Measurements from ENCODE around the gene SEC14L5. TPM values are rescaled to one million over a fixed set of nuclear protein-coding genes. Genes with fewer than 3 reads are reported as not detected.

SEC14L5 gene
- total RNA-seq, 2 donors from 2014 or later = 0.22 to 0.33 TPM

DNA sequence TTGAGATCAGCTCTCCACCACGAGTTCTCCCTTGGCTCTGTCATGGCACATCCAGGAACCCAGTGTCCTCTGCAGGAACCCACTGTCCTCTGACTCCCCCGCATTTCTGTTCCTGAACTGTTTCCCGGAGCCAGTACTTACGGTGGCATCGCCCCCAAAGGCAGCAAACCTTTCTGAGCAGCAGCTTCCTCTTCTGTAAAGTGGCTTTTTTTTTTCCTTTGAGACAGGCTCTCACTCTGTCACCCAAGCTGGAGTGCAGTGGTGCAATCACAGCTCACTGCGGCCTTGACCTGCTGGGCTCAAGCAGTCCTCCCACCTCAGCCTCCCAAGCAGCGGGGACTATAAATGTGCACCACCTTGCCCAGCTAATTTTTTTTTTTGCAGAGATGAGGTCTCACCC is 43.4 kb downstream of the SEC14L5 start:
- Histone ChIP-seq H3K27me3 (ENCODE audit: control insufficient read depth, insufficient read depth, low read length, poor library complexity, severe bottlenecking) (peaks cover 34% of the 10 kb centered on the region), H3K9me3 (ENCODE audit: control insufficient read depth, low read length) (no peaks in the 10 kb centered on the region), H3K4me3 (ENCODE audit: low read length) (no peak overlapping the region), H3K4me1 (ENCODE audit: control insufficient read depth, insufficient read depth, low read length) (no peaks in the 10 kb centered on the region), H3K36me3 (ENCODE audit: control insufficient read depth, insufficient read depth, low read length) (no peaks in the 10 kb centered on the region), H3K27ac (ENCODE audit: low read depth, low read length) (no peak overlapping the region), H3K9ac (ENCODE audit: extremely low read depth, low read length, poor library complexity, severe bottlenecking) (no peak overlapping the region)
- no peak for DNase-seq
- Mint-ChIP-seq H3K27me3 (ENCODE audit: insufficient read depth) (peaks cover 52% of the 10 kb centered on the region), H3K4me3 (no peak overlapping the region), H3K36me3 (ENCODE audit: low read depth) (no peaks in the 10 kb centered on the region), H3K4me1 (no peaks in the 10 kb centered on the region), H3K9me3 (no peaks in the 10 kb centered on the region), H3K27ac (no peak overlapping the region)
- TF ChIP-seq, protein P1, sequence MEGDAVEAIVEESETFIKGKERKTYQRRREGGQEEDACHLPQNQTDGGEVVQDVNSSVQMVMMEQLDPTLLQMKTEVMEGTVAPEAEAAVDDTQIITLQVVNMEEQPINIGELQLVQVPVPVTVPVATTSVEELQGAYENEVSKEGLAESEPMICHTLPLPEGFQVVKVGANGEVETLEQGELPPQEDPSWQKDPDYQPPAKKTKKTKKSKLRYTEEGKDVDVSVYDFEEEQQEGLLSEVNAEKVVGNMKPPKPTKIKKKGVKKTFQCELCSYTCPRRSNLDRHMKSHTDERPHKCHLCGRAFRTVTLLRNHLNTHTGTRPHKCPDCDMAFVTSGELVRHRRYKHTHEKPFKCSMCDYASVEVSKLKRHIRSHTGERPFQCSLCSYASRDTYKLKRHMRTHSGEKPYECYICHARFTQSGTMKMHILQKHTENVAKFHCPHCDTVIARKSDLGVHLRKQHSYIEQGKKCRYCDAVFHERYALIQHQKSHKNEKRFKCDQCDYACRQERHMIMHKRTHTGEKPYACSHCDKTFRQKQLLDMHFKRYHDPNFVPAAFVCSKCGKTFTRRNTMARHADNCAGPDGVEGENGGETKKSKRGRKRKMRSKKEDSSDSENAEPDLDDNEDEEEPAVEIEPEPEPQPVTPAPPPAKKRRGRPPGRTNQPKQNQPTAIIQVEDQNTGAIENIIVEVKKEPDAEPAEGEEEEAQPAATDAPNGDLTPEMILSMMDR (conservative IDR thresholded peaks at IDR 0.05) = no peak
- 86 to 91% methylated on average over 7 of the region's 7 CpGs for WGBS, 2 experiments (ENCODE audit: insufficient coverage in 1 of 2, insufficient read length in 1 of 2)

DNA sequence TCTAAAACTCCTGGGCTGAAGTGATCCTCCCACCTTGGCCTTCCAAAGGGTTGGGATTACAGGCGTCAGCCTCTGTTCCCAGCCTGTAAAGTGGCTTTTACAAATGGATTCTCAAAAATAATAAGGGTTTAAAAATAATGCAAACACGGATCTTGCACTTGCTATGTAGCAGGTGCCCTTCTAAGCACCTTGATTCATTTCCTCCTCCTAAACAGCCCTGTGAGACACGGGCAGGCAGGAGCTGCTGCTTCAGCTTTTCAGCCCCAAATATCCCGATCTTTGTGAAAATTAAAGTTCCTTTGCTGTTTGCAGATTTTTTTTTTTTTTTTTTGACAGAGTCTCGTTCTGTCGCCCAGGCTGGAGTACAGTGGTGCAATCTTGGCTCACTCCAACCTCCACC is 43.9 kb downstream of the SEC14L5 start:
- Histone ChIP-seq H3K4me1 (ENCODE audit: control insufficient read depth, insufficient read depth, low read length) (no peaks in the 10 kb centered on the region), H3K36me3 (ENCODE audit: control insufficient read depth, insufficient read depth, low read length) (no peaks in the 10 kb centered on the region), H3K27me3 (ENCODE audit: control insufficient read depth, insufficient read depth, low read length, poor library complexity, severe bottlenecking) (peaks cover 38% of the 10 kb centered on the region), H3K9ac (ENCODE audit: extremely low read depth, low read length, poor library complexity, severe bottlenecking) (no peak overlapping the region), H3K9me3 (ENCODE audit: control insufficient read depth, low read length) (no peaks in the 10 kb centered on the region), H3K27ac (ENCODE audit: low read depth, low read length) (no peak overlapping the region), H3K4me3 (ENCODE audit: low read length) (no peak overlapping the region)
- no peak for DNase-seq
- Mint-ChIP-seq H3K36me3 (ENCODE audit: low read depth) (no peaks in the 10 kb centered on the region), H3K27me3 (ENCODE audit: insufficient read depth) (peaks cover 56% of the 10 kb centered on the region), H3K27ac (no peak overlapping the region), H3K4me1 (no peaks in the 10 kb centered on the region), H3K4me3 (no peak overlapping the region), H3K9me3 (no peaks in the 10 kb centered on the region)
- WGBS, 2 experiments (ENCODE audit: insufficient coverage in 1 of 2, insufficient read length in 1 of 2) = 86 to 89% methylated on average over 2 to 6 of the region's 6 CpGs
- TF ChIP-seq, protein P1 (conservative IDR thresholded peaks at IDR 0.05) = no peak

DNA sequence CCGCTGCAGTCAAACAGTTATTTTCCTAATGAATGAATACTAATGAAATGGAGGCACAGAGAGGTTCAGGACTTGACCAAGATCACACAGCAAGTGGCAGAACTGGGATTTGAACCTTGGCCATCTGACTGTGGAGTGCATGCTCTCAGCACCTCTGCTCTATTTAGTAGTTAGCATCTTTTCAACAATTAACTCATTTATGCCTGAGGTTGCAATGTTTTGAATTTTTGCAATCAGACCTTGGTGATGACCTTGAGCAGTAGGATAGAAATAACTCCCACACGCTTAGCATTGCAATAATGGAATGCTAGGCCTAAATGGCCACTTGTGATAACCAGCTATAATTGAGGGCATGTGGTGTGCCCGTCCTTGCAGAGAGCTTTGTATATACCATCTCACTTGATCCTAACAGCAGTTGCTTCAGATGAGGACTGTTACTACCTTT is 44.6 kb downstream of the SEC14L5 start:
- Histone ChIP-seq H3K27me3 (ENCODE audit: control insufficient read depth, insufficient read depth, low read length, poor library complexity, severe bottlenecking) (peaks cover 44% of the 10 kb centered on the region), H3K9ac (ENCODE audit: extremely low read depth, low read length, poor library complexity, severe bottlenecking) (no peak overlapping the region), H3K4me1 (ENCODE audit: control insufficient read depth, insufficient read depth, low read length) (no peaks in the 10 kb centered on the region), H3K9me3 (ENCODE audit: control insufficient read depth, low read length) (no peaks in the 10 kb centered on the region), H3K36me3 (ENCODE audit: control insufficient read depth, insufficient read depth, low read length) (no peaks in the 10 kb centered on the region), H3K27ac (ENCODE audit: low read depth, low read length) (no peak overlapping the region), H3K4me3 (ENCODE audit: low read length) (no peak overlapping the region)
- Mint-ChIP-seq H3K27ac (no peak overlapping the region), H3K36me3 (ENCODE audit: low read depth) (no peaks in the 10 kb centered on the region), H3K27me3 (ENCODE audit: insufficient read depth) (peaks cover 59% of the 10 kb centered on the region), H3K9me3 (no peaks in the 10 kb centered on the region), H3K4me3 (no peak overlapping the region), H3K4me1 (no peaks in the 10 kb centered on the region)
- no peak for DNase-seq
- WGBS, 2 experiments (ENCODE audit: insufficient coverage in 1 of 2, insufficient read length in 1 of 2) = 87 to 100% methylated on average over 3 of the region's 3 CpGs
- TF ChIP-seq, protein P1 (conservative IDR thresholded peaks at IDR 0.05) = no peak
